HG03442 (cell line): Measurements from ENCODE around the gene THOP1.

Experiments used
- ATAC-seq: cut with Tn5 transposase; IDR thresholded peaks from one replicate; pipeline ENCODE4 v1.9.1; 2021; ENCODE audit warnings: mild to moderate bottlenecking, moderate library complexity; ENCODE audit not compliant: unreplicated experiment

Gene THOP1

GRCh38 chr19:2761876-2762782, 23.2 kb upstream of the THOP1 start:
- ATAC-seq, result no peak

GRCh38 chr19:2762783-2763496, 22.4 kb upstream of the THOP1 start:
- no peak for ATAC-seq

DNA sequence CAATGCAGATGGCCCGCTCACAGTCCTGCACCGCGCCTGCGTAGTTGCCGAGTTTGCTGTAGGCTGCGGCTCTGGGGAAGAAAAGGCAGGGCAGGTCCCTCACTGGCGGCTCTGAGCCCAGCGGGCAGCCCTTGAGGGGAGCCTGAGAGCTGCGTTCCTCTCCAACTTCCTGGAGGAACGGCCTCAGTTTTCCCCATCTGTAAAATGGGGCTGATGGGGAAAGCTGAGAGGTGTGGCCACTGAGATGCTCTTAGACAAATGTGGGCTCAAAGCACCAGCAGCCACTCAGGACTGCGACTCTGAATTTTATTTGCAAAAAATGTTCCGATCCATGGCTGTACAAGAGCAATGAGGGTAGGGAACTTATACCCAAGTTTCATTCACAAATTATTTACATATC, 21.6 kb upstream of the THOP1 start:
- ATAC-seq, result no peak

GRCh38 chr19:2764945-2765344, 20.4 kb upstream of the THOP1 start:
- ATAC-seq, result no peak

DNA sequence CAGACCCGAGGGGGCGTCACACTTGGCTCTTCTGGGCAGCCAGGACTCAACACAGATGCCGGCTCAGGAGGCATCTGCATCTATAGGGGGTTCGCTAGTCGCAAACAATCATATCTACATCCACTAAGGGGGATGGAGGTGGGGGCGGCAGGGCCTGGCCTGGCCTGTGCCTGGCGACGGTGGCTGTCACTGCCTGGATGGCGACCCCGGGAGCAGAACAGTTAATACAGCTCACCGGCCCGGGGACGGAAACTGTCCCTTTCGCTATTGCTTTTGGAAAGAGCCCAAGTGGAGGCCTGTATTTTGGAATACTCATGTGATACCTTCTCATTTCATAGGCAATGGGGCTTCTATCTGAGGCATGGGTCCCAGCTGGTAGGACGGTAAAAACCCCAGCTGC, 19.9 kb upstream of the THOP1 start:
- no peak for ATAC-seq

DNA sequence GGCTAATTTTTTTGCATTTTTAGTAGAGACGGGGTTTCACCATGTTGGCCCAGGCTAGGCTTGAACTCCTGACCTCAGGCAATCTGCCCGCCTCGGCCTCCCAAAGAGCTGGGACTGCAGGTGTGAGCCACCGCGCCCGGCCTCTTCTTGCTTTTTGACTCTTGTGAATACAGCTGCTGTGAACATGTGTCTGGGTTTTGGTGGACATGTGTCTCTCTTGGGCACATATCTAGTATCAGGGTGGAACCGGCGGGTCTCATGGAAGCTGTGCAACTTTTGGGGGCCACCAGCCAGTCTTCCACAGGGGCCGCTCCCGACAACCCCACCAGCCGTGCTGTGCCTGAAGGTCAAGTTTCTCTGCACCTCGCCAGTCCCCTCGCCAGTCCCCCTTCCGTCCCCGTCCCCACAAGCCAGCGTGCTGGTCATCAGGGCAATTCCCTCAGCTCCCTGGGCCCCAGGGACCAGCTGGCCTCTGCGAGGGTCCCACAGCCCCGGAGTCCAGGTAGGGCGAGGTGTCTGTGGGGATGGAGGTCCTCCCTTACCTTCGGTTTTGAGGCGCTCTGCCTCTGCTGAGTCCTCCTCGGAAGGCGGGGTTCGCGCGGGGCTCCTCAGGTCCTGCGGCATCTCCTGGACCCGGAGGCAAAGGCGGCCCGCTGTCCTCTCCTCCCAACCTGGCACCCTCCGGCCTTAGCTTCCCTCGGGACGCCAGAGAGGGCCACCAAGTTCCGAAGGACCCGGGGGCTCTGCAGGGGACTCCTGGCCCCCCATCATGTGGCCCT, 18.5 kb upstream of the THOP1 start:
- ATAC-seq, result no peak

GRCh38 chr19:2767688-2768087, 17.6 kb upstream of the THOP1 start:
- no peak for ATAC-seq

GRCh38 chr19:2768365-2769132, 16.8 kb upstream of the THOP1 start:
- no peak for ATAC-seq

- ATAC-seq, result no peak
These were observed 16.1 kb upstream of the THOP1 start for GRCh38 chr19:2769218-2769617.

DNA sequence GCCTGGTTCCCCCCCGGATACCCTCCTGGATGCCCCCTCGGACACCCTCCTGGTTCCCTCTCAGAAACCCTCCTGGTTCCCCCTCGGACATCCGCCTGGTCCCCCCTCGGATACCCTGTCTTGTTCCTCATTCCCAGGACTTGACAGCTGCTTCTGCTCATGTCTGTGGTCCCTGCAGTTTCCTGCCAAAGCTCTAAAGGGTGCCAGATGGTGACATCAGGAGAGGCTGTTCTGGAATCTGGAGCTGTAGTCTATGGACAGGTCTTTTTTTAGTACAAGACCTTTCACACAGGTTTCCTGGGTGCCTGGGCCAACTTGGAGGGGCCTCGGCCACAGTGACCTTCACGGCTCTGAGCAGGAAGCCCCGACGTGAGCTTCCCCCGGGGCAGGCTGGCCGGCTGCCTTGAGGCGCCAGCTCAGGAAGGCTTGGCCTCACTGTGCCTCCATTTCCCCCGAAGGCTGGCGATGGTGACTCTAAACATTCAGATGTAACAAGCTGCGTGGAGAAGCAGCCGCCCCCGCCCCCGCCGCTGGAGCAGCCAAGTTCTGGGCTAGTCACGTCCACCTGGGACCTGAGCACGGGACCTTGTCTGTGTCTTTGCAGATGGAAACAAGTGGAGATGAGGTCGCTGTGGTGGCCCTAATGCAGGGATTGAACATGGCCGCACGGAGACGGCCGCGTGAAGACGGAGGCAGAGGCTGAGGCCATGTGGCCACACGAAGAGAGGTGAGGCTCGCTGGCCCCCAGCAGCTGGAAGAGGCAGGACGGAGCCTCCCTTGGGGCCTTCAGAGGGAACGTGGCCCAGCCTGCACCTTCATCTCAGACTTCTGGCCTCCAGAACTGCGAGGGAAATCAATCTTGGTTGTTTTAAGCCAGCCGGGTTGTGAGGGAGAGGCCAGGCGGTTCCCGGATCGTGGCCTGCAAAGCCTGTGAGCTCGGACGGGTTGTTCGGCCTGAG, 15.0 kb upstream of the THOP1 start:
- ATAC-seq, result no peak

GRCh38 chr19:2771786-2772674, 13.3 kb upstream of the THOP1 start:
- ATAC-seq, result no peak

- ATAC-seq, result no peak
These were observed 11.1 kb upstream of the THOP1 start for GRCh38 chr19:2774083-2774679.

DNA sequence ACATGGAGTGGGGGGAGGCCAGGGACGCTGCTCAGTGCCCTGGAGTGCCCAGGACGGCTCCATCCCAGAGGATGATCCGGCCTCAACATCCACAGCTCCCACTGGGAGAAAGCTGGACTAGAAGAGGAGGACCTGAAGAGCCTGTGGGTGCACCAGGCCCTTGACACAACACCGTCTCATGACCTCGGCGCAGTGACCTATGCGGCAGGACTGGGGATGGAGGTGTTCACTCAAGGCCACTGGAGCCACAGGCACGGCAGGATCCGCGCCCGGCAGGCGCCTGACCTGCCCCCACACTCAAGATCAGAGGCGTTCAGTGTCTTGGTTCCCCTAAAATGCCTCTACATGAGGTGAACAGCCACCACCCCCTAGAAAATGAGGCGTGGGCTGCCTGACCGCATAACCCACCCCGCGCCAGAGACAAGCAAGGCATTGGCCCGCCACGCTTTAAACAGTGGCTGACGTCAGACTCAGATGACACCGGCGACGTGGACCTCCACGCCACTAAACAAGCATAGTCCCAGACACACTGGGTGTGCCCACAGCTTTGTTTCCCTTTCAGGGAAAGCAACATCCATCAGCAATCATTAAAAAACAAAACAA, 10.2 kb upstream of the THOP1 start:
- ATAC-seq, result no peak

DNA sequence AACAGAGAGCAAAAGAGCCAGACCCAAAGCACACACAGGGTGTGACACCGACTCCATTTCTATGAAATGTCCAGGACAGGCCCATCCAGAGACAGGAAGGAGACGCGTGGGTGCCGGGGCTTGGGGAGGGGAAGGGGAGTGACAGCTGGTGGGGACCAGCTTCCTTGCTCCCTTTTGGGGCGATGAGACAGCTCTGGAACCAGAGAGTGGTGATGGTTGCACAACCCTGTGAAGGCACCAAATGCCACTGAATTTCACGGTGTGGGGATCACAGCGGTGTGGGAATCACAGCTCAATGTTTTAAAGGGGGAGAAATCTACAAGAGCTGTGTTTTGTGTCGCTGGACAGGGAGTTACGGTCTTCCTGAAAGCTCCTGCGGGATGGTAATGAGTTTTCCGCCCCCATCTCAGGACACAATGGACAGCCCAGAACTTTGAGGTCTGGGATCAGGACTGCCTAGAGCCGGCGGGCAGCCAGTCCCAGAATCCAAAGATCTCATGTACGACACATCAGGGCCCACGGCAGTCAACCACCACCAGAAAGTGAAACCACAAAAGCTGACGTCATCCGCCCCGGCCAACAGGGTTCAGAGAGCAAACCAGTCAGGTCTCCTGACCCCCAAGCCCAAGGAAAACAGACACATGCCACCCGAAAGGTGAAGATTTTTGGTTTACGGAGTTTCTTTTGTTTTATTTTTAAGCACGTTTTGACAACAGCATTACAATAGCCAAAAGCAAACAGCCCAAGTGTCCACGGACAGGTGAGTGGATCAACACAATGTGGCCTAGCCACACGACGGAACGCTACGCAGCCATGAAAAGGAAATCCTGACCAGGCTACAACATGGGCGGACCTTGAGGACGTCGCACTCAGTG, 9.5 kb upstream of the THOP1 start:
- ATAC-seq, result no peak

DNA sequence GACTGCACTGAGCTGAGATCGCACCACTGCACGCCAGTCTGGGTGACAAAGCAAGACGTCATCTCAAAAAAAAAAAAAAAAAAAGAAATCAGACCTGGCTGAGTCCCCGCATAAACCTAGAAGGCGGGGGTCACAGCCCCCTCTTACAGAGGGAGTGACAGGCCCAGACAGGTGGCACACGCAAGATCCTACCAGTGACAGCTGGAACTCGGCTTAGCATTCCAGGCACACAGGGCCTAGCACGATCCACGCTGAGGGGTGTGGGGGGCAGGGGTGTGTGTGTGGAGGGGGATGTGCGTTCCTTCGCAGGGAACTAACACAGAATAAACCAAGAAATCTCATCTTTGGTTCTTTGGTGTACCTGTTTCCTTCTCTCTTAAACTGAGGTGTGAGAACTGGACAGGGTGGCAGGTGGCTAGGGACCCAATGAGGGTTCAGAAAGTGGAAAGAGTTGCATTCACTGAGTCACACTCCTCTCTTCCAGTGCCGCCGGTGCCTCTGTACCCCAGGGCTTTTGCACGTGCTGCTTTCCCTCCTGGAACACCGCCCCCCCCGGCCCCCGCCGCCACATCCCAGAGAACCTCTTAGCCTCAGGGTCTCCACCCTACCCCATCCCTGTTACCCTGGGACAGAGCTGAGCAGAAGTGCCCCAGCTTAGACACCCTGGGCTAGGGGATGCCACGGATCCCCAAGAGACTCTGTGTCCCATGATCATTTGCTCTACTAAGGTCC, 7.2 kb upstream of the THOP1 start:
- no peak for ATAC-seq

DNA sequence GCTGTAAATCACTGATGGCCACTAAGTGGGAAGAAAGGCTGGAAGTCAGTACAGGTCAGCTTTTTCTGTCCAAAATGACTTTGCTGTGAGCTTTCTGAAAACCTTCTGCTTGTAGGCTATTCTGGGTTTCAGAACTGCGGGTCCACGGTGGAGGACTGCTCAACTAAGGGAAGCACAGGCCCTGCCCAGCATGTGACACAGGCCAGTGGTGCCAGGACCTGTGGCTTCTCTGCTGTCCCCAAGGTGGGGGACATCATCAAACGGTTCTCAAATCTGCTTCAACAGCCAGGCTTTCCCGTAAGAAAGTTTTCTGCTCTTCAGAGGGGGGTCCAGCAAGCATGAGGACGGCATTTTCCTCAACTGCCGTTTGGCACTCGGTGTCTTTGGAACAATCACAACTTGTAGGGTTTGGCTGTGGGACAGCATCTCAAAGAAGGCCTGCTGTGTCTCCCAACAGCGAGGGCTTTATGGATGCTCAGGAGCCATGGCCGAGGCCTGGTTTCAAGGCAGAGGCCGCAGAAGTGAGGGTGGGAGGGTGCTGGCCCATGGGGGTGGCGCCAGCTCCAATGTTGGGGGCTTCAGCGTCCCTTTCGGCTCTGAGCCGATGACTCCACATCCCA, 6.1 kb upstream of the THOP1 start:
- no peak for ATAC-seq
